NCI-H510A treated with DMSO at 0.1 percent for 48 hours (cell line): ENCODE measurements around the gene ROR1.

Experiments used
- DNase-seq: peaks from one replicate; lab custom pipeline; 2025; lab: John Stamatoyannopoulos, UW

Gene ROR1

GRCh38 chr1:63857478-63857877 is 83.7 kb downstream of the ROR1 start:
- DNase-seq = no peak

- DNase-seq = no peak
These were observed 84.3 kb downstream of the ROR1 start for GRCh38 chr1:63858153-63858552.

- DNase-seq = no peak
These were observed 85.9 kb downstream of the ROR1 start for GRCh38 chr1:63859480-63860275.

GRCh38 chr1:63861052-63861691 is 87.4 kb downstream of the ROR1 start:
- DNase-seq = no peak

- no peak for DNase-seq
These were observed 89.3 kb downstream of the ROR1 start for GRCh38 chr1:63863145-63863544.

GRCh38 chr1:63864224-63864641 is 90.4 kb downstream of the ROR1 start:
- no peak for DNase-seq

- no peak for DNase-seq
These were observed 91.7 kb downstream of the ROR1 start for GRCh38 chr1:63865561-63865960.

GRCh38 chr1:63866084-63866483 is 92.3 kb downstream of the ROR1 start:
- DNase-seq = no peak

- no peak for DNase-seq
These were observed 93.8 kb downstream of the ROR1 start for GRCh38 chr1:63867429-63868176.

GRCh38 chr1:63868268-63868781 is 94.5 kb downstream of the ROR1 start:
- DNase-seq = no peak

- DNase-seq = no peak
These were observed 96.3 kb downstream of the ROR1 start for GRCh38 chr1:63870152-63870551.

GRCh38 chr1:63871463-63871862 is 97.6 kb downstream of the ROR1 start:
- no peak for DNase-seq

- DNase-seq = no peak
These were observed 99.9 kb downstream of the ROR1 start for GRCh38 chr1:63873751-63874150.

- no peak for DNase-seq
These were observed 100.6 kb downstream of the ROR1 start for GRCh38 chr1:63874278-63874880.

GRCh38 chr1:63875636-63876035 is 101.8 kb downstream of the ROR1 start:
- no peak for DNase-seq

- no peak for DNase-seq
These were observed 103.4 kb downstream of the ROR1 start for GRCh38 chr1:63877021-63877767.

GRCh38 chr1:63877816-63878215 is 104.0 kb downstream of the ROR1 start:
- no peak for DNase-seq

GRCh38 chr1:63878932-63879331 is 105.1 kb downstream of the ROR1 start:
- DNase-seq = no peak

GRCh38 chr1:63880958-63881576 is 107.2 kb downstream of the ROR1 start:
- no peak for DNase-seq

- DNase-seq = no peak
These were observed 108.4 kb downstream of the ROR1 start for GRCh38 chr1:63882048-63882704.
